ENCODE data around the gene MFSD6L.
"Not testable (repeated sequence)": the region's sequence is repeated elsewhere in the genome, so short reads cannot be mapped to it uniquely, and the experiment has no call there.

The MFSD6L gene

DNA sequence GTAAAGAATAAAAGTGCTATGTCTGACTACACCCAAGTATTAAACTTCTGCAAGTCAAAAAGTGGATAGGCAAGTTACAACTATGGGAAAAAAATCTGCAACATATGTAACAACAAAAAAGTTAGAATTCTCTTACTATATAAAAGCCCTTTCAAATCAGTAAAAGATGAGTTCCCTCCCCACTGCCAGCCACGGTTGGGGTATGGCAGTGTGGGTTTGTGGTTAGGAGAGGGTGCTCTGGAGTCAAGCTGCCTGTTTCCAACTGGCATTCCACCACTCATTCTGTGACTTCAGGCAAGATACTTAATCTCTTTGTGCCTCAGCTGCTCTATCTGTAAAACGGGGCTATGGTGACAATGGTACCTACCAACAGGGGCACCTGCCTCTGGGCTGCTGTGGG is 26.6 kb upstream of the MFSD6L start:
- no peak for FAIRE-seq

DNA sequence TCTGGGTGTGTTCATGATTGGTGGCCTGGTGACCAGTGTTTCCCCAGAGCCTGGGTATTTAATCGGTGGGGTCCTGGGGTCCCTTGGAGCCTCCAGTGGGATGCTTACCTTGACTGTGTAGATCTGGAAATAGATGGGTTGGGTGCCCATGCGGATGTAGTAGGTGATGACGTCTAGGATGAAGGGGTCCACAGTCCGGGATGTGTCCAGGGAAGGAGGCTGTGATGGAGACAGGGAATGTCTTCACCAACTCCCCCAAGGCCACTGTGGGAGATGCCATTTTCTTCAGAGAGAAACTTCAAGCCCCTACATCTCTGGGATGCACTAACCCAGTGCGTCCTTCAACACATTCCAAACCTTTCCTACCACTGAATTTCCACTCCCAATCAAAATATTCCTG is 24.1 kb upstream of the MFSD6L start:
- FAIRE-seq: no peak

DNA sequence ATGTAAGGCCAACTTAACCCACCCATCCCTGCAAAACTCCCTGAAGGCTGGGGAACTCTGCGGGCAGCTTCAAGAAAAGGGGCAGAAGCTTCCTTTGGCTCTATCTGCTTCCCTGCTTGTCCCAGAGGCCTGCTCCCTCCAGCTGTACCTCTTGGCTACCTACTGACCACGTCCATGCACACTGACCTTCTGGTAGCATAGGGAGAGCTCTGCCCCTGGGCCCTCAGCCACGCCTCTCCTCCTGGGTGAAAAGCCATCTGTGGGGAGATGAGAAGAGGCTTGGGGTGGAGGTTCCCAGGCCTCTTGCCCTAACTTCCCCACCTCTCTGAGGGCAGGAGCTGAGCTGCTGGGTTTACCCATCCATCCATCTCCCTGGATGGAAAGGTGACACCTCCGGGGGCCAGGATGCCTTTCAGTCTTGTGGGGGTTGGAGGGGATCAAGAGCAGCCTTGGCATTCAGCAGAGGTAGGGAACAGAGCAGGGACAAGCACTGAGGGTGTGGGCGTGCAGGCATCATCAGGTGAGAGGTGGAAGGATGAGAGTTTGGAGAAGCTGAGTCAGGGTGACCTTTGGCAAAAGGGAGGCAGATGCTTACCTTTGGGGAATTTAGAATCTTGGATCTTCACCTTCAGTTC is 23.4 kb upstream of the MFSD6L start:
- no peak for FAIRE-seq

DNA sequence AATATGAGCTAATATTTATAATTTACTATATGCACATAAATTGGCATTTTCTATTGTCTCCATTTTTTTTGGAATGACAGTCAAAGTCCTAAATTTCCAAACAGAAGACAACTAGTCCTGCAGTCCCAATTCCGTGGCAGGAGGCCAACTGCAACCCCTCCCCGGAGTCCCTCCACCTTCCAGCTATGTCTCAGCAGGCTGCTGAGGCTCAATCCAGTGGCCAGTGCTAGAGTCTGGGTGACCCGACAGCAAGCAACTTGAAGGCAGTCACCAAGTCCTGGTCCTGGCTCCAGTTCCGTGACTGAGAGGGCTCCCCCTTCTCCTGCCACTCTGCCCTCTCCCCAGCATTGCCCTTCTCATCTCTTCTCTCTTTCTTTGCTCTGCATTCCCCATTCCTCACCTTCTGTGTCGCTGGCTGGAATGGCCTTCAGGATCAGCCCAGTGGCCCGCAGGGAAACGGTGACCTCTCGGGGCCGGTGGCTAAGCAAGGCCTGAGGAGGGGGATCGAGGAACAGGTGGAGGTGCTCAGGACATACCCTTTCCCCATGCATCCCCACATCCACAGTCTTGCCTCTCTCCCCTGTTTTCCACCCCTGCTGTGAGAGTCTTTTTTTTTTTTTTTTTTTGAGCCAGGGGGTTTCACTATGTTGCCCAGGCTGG is 22.4 kb upstream of the MFSD6L start:
- FAIRE-seq: no peak

DNA sequence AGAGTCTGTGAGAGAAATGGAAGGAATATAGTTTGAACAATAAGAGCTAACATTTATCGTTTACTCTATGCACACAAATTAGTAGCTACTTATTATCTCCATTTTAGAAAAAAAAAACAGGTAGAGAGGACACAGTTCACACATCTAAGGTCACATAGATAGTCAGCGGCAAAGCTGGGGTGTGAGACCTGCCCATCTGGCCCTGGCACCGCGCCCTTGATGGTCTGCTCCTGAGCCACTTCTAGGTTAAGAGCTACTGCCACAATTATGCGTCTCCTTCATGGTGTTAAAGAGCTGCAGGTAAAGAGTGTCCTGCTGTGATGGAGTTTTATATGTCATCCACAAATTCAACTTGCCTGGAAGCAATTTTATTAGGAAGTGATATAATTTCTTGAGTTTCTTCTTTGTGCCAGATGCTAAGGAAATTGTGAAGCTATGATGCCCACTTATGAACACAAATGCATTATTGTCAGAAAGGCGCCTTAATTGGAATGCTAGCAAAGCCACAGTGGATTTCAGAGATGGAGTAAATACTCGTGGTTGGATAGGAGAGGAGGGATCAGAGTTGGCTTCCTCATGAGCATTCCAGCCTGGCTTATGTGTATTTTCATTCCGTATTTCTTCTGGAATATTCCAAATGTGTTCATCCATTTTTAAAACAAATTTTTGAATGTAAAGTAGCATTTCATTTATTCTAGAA is 21.3 kb upstream of the MFSD6L start:
- no peak for FAIRE-seq

DNA sequence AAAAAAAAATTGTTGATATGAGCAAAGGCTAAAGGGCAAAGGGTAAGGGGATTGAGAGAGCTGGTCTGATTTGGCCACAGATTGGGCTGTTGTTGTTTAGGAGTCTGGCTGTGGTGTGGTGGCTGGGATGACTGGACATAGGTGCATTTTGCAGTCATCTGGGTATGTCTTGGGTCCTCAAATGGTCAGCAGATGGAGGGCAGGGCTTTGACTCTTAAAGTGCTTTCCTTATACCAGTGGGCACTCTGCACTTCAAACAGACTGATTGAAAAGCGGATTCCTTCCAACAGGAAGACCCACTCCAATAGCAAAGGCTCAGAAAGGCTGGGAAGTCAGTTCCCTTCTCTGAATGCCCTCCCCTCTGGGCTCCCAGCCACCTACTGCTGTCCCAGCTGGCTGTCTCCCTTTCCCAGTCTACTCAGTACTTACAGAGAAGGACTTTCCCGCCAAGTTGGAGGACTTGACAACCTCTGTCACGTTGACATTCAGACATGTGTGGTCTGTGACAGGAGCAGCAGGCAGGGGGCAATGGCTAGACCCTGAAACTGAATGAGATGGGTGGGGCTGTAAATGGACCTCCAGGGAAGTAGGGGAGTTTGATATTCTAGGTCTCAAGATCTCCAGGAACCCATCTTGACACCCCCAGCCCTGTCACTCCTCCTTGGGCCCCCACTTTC is 19.6 kb upstream of the MFSD6L start:
- no peak for FAIRE-seq

DNA sequence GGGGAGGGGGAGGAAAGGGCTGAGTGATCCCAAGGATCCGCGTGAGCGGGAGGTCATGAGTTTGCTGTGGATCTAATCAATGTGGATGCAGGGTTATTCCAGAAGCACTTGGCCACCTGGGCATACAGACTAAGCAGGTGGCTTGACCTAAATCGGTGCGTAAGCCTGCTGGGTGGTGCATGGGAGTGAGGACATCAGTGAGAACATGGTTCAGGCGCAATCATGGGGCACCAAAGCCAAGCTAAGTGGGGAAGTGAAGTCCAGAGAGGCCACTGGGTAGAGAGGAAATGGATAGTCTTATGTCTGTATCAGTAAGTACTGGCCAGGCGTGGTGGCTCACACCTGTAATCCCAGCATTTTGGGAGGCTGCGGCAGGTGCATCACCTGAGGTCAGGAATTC is 18.9 kb upstream of the MFSD6L start:
- FAIRE-seq: no peak

DNA sequence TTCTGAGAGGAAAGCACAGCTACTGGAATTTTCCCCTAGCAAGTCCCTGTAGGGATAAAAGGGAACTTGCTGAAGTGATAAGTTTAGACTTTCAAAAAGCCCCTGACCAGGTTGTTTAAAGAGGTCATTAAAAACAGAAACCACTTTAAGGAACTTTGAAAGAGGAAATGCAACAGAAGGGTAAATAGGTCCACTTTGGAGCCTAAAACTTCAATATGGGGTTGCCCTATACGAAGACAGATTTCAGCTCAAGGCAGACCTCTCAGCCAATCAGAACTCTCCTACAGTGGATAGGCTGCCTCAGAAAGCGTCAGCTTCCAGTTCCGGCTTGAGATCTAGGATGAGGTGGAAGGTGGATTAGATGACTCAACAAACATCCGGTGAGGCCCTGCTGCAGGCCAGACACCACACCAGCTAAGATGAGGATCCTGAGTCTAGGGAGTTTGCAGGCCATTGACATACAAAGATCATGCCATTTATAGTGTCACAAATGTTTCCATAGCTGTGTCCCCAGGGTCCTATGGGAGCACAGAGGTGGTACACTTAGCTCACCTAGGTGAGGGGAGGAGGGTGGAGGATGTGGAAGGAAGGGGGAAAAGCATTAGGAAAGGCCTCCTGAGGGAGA is 7.9 kb upstream of the MFSD6L start:
- FAIRE-seq: no peak

DNA sequence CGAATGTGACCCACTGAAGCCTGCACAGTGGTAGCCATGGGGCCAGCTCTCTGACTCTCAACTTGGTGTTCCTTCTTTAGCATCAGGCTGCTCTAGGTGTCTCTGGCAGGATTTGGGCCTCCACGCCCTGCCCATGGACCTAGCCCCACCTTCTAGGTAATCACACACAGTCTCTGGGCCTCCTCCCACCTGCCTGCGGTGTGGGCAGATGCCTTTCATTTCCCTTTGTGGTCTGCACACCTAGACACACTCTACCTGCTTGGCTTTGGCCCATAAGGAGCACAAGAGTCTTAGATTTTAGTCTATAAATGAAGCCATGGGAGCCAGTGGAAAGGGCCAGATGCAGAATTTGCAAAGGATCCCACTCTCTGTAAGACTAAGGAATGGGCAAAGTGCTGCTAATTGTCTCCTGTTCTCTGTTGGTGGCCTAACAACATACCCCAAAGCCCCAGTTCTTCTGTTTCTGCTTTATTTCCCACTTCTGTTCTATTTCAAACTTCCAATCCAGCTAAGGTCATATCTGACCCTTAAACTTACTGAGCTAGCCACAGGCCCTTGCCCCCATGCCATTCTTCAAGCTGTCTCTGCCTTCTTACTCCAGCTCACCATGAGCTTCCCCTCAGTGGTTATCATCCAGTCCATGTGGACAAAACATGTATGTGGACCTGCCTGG is 7.2 kb upstream of the MFSD6L start:
- no peak for FAIRE-seq

DNA sequence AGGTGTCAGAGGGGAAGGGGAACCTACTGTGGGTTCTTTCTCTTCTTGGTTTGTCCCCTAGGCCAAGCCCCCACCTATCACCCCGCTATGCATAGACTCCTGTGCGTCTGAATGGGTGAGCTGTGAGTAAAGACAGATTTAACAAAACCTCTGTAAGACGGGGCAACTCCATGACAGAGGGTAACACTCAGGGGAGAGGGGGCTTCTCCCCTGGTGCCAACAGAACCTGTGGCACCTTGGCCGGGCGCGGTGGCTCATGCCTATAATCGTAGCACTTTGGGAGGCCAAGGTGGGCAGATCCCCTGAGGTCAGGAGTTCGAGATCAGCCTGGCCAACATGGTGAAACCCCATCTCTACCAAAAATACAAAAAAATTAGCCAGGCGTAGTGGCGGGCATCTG is 6.2 kb upstream of the MFSD6L start:
- not testable (repeated sequence) for FAIRE-seq

DNA sequence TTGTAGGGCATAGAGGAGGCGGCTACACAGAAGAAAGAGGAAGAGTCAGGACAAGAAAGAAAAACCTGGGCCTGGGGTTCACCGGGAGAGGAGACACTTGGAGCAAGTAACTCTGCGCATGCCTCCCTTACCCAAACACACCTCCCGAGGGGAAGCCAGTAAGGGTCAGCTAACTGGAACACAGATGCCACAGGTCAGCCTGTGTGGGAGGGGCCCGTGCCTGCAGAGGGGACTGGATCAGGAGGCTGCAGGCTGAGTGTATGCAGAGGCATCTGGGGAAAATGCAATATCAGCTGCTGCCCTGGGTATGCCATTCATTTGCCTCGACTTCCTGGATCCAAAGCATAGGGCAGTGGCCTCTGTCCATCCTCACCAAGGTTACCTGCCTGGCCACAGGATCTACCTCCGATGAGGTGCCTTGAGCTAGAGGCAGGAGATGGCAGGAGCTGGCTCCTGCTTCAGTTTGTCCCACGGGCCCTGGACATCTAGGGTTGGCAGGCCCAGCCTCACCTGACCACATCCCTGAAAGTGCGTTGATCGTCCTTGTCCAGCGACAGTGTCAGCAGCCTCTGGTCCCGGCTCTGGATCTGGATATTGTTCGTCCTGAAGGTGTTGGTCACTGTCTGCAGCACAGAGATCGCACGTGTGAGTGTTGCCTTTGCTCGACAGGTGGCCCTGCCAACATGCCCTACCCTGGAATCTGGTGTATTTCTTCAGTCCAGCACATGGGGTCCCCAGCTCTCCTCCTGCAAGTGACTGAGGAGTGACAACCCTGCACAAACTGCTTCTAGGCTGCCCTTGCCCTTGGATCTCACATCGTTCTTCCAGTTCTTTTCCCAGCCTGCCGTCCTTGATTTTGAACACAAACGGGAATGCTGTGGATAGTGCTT is 4.6 kb upstream of the MFSD6L start:
- FAIRE-seq: no peak

DNA sequence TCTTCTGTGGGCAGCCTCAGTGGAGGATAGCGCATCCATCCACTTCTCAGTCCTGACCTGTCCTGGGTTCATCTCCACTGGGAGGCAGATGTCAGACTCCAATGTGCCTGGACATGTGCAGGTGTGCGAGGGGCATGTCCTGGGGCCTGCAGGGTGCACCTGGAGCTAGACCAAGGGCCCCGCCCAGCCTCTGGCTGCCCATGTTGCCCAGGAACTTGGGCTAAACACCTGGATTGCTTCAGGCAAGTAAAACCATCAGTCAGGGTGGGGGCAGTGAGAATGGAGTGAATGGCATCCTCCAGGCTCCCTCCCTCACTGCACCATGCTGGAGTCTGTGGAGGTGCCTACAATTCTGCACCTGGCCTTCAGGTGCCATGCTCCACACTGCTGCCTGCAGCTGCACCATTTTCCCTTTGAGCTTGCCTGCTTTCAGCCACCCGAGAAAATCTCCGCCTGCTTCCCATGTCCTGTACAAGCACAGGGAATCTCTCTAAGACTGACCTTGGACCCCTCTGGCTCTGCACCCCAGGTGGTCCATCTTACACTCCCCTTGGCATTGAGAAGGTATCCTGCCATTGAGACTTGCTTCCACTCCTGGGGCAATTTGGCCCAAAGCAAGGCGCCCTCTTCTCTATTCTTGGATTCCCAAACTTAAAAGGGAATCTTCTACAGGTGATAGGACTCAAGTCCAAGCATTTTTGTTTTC is 2.1 kb upstream of the MFSD6L start:
- no peak for FAIRE-seq

DNA sequence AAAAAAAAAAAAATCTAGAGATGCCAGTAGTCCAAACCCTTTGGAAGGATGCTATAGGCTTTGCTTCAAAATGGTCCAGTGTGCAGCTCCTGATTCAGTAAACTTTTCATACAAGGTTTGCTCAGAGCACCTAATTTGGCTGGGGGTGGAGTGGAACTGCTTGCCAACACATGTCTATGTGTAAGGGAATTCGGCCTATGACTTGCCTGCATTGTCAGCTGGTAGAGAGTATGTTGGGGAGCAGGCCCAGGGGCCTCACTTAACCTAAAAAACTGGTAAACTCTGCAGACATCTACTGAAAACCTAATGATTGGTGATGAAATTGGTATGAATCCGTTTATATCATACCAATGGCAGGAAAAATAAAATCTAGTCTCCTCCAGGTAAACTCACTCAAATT is 1.5 kb upstream of the MFSD6L start:
- FAIRE-seq: no peak

DNA sequence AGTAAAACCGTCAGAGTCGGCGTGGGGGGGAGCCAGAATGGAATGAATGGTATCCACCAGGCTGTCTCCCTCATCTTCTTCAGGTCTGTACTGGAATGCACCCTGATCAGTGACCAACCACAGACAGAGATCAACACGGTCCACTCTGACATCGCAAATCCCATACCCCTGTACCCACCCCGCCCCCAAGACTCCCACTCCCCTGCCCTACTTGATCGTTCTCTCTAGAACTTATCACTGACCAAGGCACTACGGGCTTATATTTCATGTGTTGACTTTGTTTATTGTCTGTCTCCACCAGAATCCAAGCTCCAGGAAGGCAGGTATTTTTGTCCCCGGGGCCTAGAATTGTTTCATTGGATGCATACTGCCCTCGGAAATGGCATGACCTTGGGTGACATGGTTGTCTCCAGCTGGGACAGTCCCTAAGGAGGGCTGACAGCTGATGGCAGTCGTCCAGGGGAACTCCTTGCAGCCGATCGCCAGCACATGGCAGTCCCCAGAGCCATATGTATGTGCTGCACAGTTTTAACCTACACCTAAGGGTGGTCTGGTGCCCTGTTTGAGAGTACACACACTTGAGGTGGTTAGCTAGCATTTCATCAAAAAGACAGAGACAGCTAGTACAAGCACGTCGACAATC is 526 bp upstream of the MFSD6L start:
- no peak for FAIRE-seq

DNA sequence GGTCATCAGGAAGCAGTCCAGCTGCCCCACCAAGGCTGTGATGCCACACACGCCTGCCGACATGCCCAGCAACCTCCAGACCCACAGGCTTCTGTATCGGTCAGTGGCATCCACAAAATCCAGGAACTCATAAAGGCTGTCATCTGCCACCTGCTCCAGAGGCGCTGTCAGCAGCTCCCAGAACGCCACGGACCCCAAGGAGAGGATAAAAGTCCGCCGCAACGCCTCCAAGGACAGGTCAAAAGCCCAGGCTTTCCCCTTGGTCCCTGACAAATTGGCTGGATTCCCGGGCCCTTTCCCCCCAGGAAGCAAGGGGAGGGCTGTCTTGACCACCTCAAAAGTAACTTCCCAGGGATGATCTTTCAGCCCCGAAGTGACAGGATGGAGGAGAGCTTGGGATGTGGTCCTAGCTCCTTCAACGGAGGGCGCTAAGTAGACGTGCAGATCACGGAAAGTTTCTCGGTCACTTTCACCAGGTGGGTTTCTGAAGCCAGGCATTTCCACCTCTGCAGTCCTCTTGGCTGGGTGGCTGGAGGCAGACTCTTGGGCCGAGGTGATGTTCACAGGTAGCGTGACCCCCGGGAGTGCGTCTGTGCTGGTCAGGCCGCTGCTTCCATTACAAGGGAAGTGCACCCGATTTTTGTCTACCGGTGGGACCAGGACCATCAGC is 854 bp downstream of the MFSD6L start:
- no peak for FAIRE-seq

DNA sequence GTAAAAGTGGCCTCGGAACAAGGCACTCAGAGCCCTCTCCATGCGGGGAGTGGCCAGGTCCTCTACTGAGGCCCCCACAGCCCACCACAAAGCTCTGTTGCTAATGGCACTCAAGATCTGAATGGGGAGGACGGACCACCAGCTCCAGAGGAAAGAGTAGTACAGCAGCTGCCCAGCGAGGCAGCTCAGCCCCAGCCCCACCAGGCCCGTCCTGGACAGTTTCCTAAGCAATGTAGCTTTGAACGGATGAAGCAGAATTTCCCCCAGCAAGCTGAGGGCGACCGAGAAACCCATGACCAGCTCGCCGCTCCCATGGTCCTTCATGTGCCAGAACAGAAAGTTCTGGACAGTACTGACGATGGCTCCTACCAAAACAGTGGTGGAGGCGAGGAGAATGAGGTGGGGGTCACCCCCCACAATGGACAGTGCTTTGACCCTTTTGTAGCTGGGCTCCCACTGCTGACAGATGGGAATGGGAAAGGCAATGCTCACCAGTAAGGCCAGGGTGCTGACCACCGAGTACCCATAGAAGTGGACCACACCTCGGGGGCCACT is 1.5 kb downstream of the MFSD6L start:
- no peak for FAIRE-seq

DNA sequence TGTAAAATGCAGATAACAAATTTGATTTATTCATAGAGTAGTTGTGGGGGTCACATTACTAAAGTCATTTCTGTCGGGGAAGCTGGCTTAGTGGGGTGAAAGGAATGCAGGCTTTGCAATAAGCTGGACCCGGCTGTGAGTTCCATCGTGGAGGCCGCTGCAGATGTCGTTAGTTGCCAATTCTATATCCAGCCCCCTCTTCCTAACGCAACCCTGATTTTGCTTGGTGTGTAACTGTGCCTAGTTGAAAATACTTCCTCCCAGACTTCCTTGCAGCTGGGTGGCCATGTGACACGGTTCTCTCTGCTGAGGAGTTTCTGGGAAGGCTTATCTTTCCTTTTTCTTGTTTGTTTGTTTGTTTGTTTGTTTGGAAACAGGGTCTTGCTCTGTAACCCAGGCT is 4.5 kb downstream of the MFSD6L start:
- FAIRE-seq: no peak

DNA sequence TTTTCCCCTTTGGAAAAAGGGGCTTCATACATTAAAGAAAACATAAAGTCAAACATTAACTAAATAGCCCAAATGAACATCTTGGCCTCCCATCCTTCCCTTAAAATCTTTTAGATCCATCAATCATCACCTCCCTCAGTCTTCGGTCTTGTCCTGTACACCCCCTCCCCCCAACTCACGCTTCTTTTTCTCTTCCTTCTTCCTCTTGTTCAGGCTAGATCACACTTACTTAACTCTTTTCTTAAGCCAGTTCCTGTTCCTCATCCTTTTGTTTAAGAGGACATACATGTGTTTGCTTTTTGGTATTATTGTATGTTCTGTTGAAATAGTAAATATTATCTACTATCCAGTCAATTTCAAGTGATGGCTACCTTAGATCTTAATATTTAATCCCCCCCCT is 5.5 kb downstream of the MFSD6L start:
- FAIRE-seq: no peak

DNA sequence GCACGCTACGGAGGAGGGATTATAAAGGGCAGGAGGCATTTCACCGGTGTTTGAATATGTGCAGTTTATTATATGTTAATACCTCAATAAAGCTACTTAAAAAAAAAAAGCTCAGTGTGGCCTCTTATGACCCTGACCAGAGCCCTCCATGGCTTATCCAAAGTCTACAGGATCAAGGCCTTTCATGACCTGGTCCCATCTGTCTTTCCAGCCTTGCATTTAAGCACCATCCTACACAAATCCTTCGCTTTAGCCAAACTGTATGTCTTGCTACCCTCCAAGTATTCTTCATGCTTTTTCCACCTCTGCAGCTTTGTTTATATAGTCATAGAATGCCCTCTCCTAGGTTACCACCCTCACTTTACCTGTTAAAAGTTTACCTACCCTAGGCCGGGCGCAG is 6.5 kb downstream of the MFSD6L start:
- no peak for FAIRE-seq

DNA sequence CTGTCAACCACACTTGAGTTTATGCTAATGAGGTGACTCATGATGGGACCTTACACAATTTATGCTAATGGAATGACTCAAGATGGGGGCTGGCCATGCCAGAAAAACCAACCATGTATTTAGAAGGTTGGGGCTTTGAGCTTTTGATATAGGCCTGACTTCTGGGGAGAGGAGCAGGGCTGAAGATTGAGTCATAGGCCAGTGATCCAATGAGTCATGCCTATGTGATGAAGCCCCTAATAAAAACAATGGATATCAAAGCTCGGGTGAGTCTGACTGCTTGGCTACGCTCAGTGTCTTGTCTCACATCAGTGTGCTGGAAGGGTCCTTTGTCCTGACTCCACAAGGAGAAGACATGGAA is 7.3 kb downstream of the MFSD6L start:
- FAIRE-seq: no peak
